PC-9 (cell line): Measurements from ENCODE around the gene ARID4A. TPM values are rescaled to one million over a fixed set of nuclear protein-coding genes. Genes with fewer than 3 reads are reported as not detected.

Experiments
- BruUV-seq: library from RNA; stranded (reverse); fragments of 400-500 nt; replicated peaks from 2 replicates; lab custom pipeline; 2021; lab: Mats Ljungman, UMichigan
- CTCF ChIA-PET: fragments of 300-600 bp; sonication (Branson Sonifier 250); formaldehyde crosslinking; loops from one replicate; lab custom pipeline; 2022; ENCODE audit warnings: antibody characterized with exemption; lab: Charles Lee
- POLR2A ChIA-PET: fragments of 300-600 bp; sonication (Branson Sonifier 250); formaldehyde crosslinking; loops from one replicate; lab custom pipeline; 2022; ENCODE audit warnings: antibody characterized with exemption; ENCODE audit not compliant: unreplicated experiment; lab: Charles Lee
- DNase-seq, 2 experiments: peaks; one replicate each; pipeline versions ENCODE4 v3.0.0 to v3.0.0-alpha.2; 2015 to 2022; ENCODE audit warnings: mixed read lengths in 1 of 2
- H2AFZ ChIP-seq: fragments of 200-600 bp; sonication (generic); 2 replicates; pipeline ENCODE4 v1.8.1; 2017; ENCODE audit warnings: antibody characterized with exemption
- H3F3A ChIP-seq: fragments of 200-600 bp; sonication (generic); 2 replicates; pipeline ENCODE4 v1.8.1; 2017; ENCODE audit warnings: antibody characterized with exemption, mild to moderate bottlenecking, low read depth; ENCODE audit not compliant: insufficient read depth
- H3K27ac ChIP-seq: fragments of 200-600 bp; sonication (generic); 2 replicates; pipeline ENCODE4 v1.6.1; 2016; ENCODE audit warnings: mixed run types
- H3K27me3 ChIP-seq: fragments of 200-600 bp; sonication (generic); 2 replicates; pipeline ENCODE4 v1.6.1; 2016; ENCODE audit warnings: low read depth, mixed run types; ENCODE audit not compliant: insufficient read depth
- H3K36me3 ChIP-seq: fragments of 200-600 bp; sonication (generic); 2 replicates; pipeline ENCODE4 v1.6.1; 2016; ENCODE audit warnings: low read depth, mixed run types
- H3K4me1 ChIP-seq: fragments of 200-600 bp; sonication (generic); replicated peaks from 2 replicates; pipeline ENCODE4 v1.6.1; 2016; ENCODE audit warnings: mixed run types; ENCODE audit not compliant: insufficient read depth
- H3K4me2 ChIP-seq: fragments of 200-600 bp; sonication (generic); 2 replicates; pipeline ENCODE4 v1.6.1; 2017; ENCODE audit warnings: mixed run types
- H3K4me3 ChIP-seq: fragments of 200-600 bp; sonication (generic); 2 replicates; pipeline ENCODE4 v1.6.1; 2016; ENCODE audit warnings: mixed run types
- H3K79me2 ChIP-seq: fragments of 200-600 bp; sonication (generic); 2 replicates; pipeline ENCODE4 v1.6.1; 2017; ENCODE audit warnings: low read depth, mixed run types
- H3K9me2 ChIP-seq: fragments of 200-600 bp; sonication (generic); 2 replicates; pipeline ENCODE4 v1.8.1; 2017; ENCODE audit warnings: mild to moderate bottlenecking; ENCODE audit not compliant: insufficient read depth
- H3K9me3 ChIP-seq: fragments of 200-600 bp; sonication (generic); 2 replicates; pipeline ENCODE4 v1.8.1; 2016; ENCODE audit warnings: low read depth; ENCODE audit not compliant: insufficient read depth
- H4K20me1 ChIP-seq: fragments of 200-600 bp; sonication (generic); 2 replicates; pipeline ENCODE4 v1.8.1; 2017; ENCODE audit not compliant: insufficient read depth
- CTCF ChIP-seq: fragments of 200-600 bp; sonication (generic); conservative IDR thresholded peaks from 2 replicates; pipeline ENCODE4 v1.6.1; 2017; ENCODE audit warnings: mixed run types, antibody characterized with exemption, mild to moderate bottlenecking, moderate library complexity
- EZH2 ChIP-seq: fragments of 200-600 bp; sonication (generic); IDR thresholded peaks from 2 replicates; pipeline ENCODE4 v1.8.0; 2017; ENCODE audit warnings: antibody characterized with exemption, low read depth
- intact Hi-C: fragments of 100-400 bp; cut with micrococcal nuclease; formaldehyde crosslinking; loops from one replicate; pipeline ENCODE4 v1.10.0; 2022; ENCODE audit not compliant: unreplicated experiment
- total RNA-seq: library from RNA; stranded (reverse); gene quantifications from 2 replicates; pipeline ENCODE4 v1.2.3, GENCODE V29; 2021

The ARID4A gene
- total RNA-seq, 1 experiment from 2014 or later = 22.2 TPM

GRCh38 chr14:58292187-58292586, 6.2 kb upstream of the ARID4A start:
- DNase-seq = no peak
- no peak overlapping the region for H3K4me2 ChIP-seq
- ChIA-PET CTCF (no interaction called here), POLR2A (no interaction called here)
- peaks cover 65% of the 10 kb centered on the region for H4K20me1 ChIP-seq
- no peaks in the 10 kb centered on the region; the same call in 1 of the 2 replicates for H3K9me2 ChIP-seq
- H2AFZ ChIP-seq = no peak overlapping the region
- BruUV-seq = no TSS peak
- H3K4me1 ChIP-seq = peaks cover 13% of the 10 kb centered on the region
- H3K79me2 ChIP-seq = peaks cover 89% of the 10 kb centered on the region
- H3K36me3 ChIP-seq = peaks cover 52% of the 10 kb centered on the region
- TF ChIP-seq EZH2 (no peak), CTCF (no peak)
- no peaks in the 10 kb centered on the region for H3K9me3 ChIP-seq
- H3F3A ChIP-seq = peaks cover 9% of the 10 kb centered on the region
- H3K27me3 ChIP-seq = no peaks in the 10 kb centered on the region
- no peak overlapping the region for H3K27ac ChIP-seq
- intact Hi-C loops = no loop called here
- H3K4me3 ChIP-seq = no peak overlapping the region

DNA sequence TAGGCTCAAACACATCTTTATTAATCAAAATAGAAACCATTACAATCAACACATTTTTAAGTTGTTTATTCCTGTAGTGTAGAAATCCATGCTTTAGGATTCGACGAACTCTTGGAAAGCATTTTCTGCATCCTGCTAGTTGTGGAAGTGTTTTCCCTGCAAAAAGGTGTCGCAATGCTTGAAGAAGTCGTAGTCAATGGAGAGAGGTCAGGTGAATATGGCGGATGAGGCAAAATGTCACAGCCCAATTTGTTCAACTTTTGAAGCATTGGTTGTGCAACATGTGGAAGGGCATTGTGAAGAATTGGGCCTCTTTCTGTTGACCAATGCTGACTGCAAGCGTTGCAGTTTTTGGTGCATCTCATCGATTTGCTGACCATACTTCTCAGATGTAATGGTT, 4.2 kb upstream of the ARID4A start:
- no TSS peak for BruUV-seq
- H3K4me1 ChIP-seq = peaks cover 13% of the 10 kb centered on the region
- no peak overlapping the region for H2AFZ ChIP-seq
- H3K9me3 ChIP-seq = no peaks in the 10 kb centered on the region
- no peaks in the 10 kb centered on the region; the same call in 1 of the 2 replicates for H3K9me2 ChIP-seq
- TF ChIP-seq EZH2 = no peak
- TF ChIP-seq CTCF = no peak
- no peak for DNase-seq
- H4K20me1 ChIP-seq = peaks cover 61% of the 10 kb centered on the region
- H3K27me3 ChIP-seq = no peaks in the 10 kb centered on the region
- H3K79me2 ChIP-seq = peaks cover 81% of the 10 kb centered on the region
- POLR2A ChIA-PET = no interaction called here
- H3F3A ChIP-seq = peaks cover 9% of the 10 kb centered on the region
- no peak overlapping the region for H3K4me2 ChIP-seq
- intact Hi-C loops = no loop called here
- peaks cover 34% of the 10 kb centered on the region for H3K36me3 ChIP-seq
- no peak overlapping the region for H3K4me3 ChIP-seq
- CTCF ChIA-PET = no interaction called here
- no peak overlapping the region for H3K27ac ChIP-seq

DNA sequence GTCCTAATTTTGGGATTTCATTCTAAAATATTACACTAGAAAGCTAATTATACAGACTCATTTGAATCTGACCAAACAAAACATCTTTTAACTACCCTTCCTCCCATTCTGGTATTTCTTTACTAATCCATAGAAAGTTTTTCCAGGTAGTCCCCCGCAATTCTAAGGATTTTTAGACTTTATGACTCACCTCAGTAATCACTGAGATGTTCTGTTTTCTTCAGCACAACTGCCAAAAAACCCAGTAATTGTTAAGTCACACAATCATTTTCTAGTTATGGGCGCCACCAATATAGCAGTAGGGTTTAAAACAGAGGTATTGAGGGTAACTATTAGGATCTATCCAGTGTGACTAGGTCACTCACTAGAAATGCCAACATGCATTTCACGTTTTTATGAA, 1.6 kb upstream of the ARID4A start:
- peak overlapping the region; percentile 80 for H3K4me3 ChIP-seq
- H3K27ac ChIP-seq = no peak overlapping the region
- peaks cover 75% of the 10 kb centered on the region for H3K79me2 ChIP-seq
- no peaks in the 10 kb centered on the region for H3K9me3 ChIP-seq
- H2AFZ ChIP-seq = no peak overlapping the region
- peaks cover 24% of the 10 kb centered on the region for H3K36me3 ChIP-seq
- no peaks in the 10 kb centered on the region; the same call in 1 of the 2 replicates for H3K9me2 ChIP-seq
- no peaks in the 10 kb centered on the region for H3K27me3 ChIP-seq
- peak overlapping the region; percentile 99 for H3K4me2 ChIP-seq
- TF ChIP-seq EZH2 (no peak), CTCF (no peak)
- BruUV-seq = no TSS peak
- CTCF ChIA-PET = no interaction called here
- peaks cover 7% of the 10 kb centered on the region; the same call in 1 of the 2 replicates for H3F3A ChIP-seq
- POLR2A ChIA-PET = no interaction called here
- no peak for DNase-seq
- H3K4me1 ChIP-seq = peaks cover 21% of the 10 kb centered on the region
- peaks cover 58% of the 10 kb centered on the region for H4K20me1 ChIP-seq
- intact Hi-C loops = loop anchor here (1.0 kb wide), 1 partner anchor 131 kb away; the partner anchor contains the start of genes KIAA0586 and TIMM9
